CD4-positive, alpha-beta T cell (primary cell): Measurements from ENCODE around the gene LPCAT4. TPM values are rescaled to one million over a fixed set of nuclear protein-coding genes. Genes with fewer than 3 reads are reported as not detected.
"Not testable (repeated sequence)": the region's sequence is repeated elsewhere in the genome, so short reads cannot be mapped to it uniquely, and the experiment has no call there.

Experiments
- ATAC-seq: fragments of 200-7000 bp; cut with Tn5 transposase; one replicate; pipeline ENCODE4 v1.10.0; 2022; ENCODE audit warnings: mild to moderate bottlenecking; ENCODE audit not compliant: poor library complexity
- CTCF ChIA-PET: fragments of 350-600 bp; sonication (Branson Sonifier 250); formaldehyde crosslinking; loops from one replicate; lab custom pipeline; 2021; ENCODE audit warnings: antibody characterized with exemption, inconsistent platforms; lab: Charles Lee
- POLR2A ChIA-PET: fragments of 350-600 bp; sonication (Branson Sonifier 250); formaldehyde crosslinking; loops from one replicate; lab custom pipeline; 2021; ENCODE audit warnings: antibody characterized with exemption, inconsistent platforms; lab: Charles Lee
- DNase-seq, 14 experiments: peaks; one replicate each; pipeline ENCODE4 v3.0.0-alpha.2; 2013 to 2020; ENCODE audit warnings: mixed read lengths in 2 of 14
- H3K27ac ChIP-seq, 2 donors: one replicate each; pipeline versions ENCODE4 v1.5.1 to v1.7.0; 2013; ENCODE audit warnings: low read length in 2 of 2, low read depth in 1 of 2, mild to moderate bottlenecking in 1 of 2
- H3K27me3 ChIP-seq, 2 experiments: 1 replicate in 1 of 2; 2 replicates in 1 of 2; pipeline versions ENCODE4 v1.6.1 to v1.7.0; 2013; ENCODE audit warnings: low read length in 2 of 2, control low read depth in 1 of 2, mild to moderate bottlenecking in 1 of 2, moderate library complexity in 1 of 2; ENCODE audit not compliant: insufficient read depth in 2 of 2, control insufficient read depth in 1 of 2
- H3K36me3 ChIP-seq: one replicate; pipeline ENCODE4 v1.6.1; 2013; ENCODE audit warnings: low read length, control low read depth; ENCODE audit not compliant: insufficient read depth
- H3K4me1 ChIP-seq: one replicate; pipeline ENCODE4 v1.6.1; 2013; ENCODE audit warnings: low read length, control low read depth; ENCODE audit not compliant: insufficient read depth
- H3K4me3 ChIP-seq: one replicate; pipeline ENCODE4 v1.5.1; 2013; ENCODE audit warnings: mild to moderate bottlenecking, low read length, moderate library complexity
- H3K9me3 ChIP-seq, 2 experiments: 1 replicate in 1 of 2; 2 replicates in 1 of 2; pipeline versions ENCODE4 v1.6.1 to v1.7.0; 2013; ENCODE audit warnings: low read length in 2 of 2, mild to moderate bottlenecking in 2 of 2, control low read depth in 1 of 2, moderate library complexity in 1 of 2; ENCODE audit not compliant: control insufficient read depth in 1 of 2, insufficient read depth in 1 of 2
- H3K27ac Mint-ChIP-seq: one replicate; pipeline ENCODE4 v1.8.0; 2020; ENCODE audit warnings: mixed read lengths
- H3K27me3 Mint-ChIP-seq: one replicate; pipeline ENCODE4 v1.8.0; 2021; ENCODE audit warnings: mixed read lengths
- H3K36me3 Mint-ChIP-seq: one replicate; pipeline ENCODE4 v1.8.0; 2021; ENCODE audit warnings: low read depth, mixed read lengths
- H3K4me1 Mint-ChIP-seq: one replicate; pipeline ENCODE4 v1.8.0; 2021; ENCODE audit warnings: low read depth, mixed read lengths
- H3K4me3 Mint-ChIP-seq: one replicate; pipeline ENCODE4 v1.8.0; 2020; ENCODE audit warnings: mild to moderate bottlenecking, mixed read lengths
- H3K9me3 Mint-ChIP-seq: one replicate; pipeline ENCODE4 v1.8.0; 2020; ENCODE audit warnings: mixed read lengths
- intact Hi-C, 2 experiments: fragments of 100-400 bp; cut with DNase I in 1 of 2; cut with micrococcal nuclease in 1 of 2; formaldehyde crosslinking; loops; one replicate each; pipeline versions ENCODE4 v1.15.1 to v1.9.0; 2023 to 2025; cut with DNase I, micrococcal nuclease
- total RNA-seq, 174 experiments: library from RNA in 2 of 174; stranded (reverse) in 2 of 174; gene quantifications; one replicate each; pipeline ENCODE4 v1.2.3 and lab custom pipeline; 2021 to 2026
- TF ChIP-seq, protein P1 (sequence below): fragments of 200-600 bp; IDR thresholded peaks from one replicate; pipeline ENCODE4 v1.8.0; 2022; ENCODE audit warnings: antibody characterized with exemption, mild to moderate bottlenecking

LPCAT4 gene
- total RNA-seq, 2 experiments from 2014 or later, result 41.0 to 45.2 TPM

DNA sequence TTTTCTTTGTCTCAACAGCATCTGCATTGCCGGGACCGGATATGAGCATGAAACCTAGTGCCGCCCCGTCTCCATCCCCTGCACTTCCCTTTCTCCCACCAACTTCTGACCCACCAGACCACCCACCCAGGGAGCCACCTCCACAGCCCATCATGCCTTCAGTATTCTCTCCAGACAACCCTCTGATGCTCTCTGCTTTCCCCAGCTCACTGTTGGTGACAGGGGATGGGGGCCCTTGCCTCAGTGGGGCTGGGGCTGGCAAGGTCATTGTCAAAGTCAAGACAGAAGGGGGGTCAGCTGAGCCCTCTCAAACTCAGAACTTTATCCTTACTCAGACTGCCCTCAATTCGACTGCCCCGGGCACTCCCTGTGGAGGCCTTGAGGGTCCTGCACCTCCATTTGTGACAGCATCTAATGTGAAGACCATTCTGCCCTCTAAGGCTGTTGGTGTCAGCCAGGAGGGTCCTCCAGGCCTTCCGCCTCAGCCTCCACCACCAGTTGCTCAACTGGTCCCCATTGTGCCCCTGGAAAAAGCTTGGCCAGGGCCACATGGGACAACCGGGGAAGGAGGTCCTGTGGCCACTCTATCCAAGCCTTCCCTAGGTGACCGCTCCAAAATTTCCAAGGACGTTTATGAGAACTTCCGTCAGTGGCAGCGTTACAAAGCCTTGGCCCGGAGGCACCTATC lies 18.9 kb downstream of the LPCAT4 start:
- ChIA-PET POLR2A (no interaction called here), CTCF (no interaction called here)
- peaks cover 2% of the 10 kb centered on the region for H3K4me1 ChIP-seq
- H3K27me3 ChIP-seq, result no peaks in the 10 kb centered on the region
- Mint-ChIP-seq H3K9me3 (no peaks in the 10 kb centered on the region), H3K36me3 (no peaks in the 10 kb centered on the region), H3K4me1 (no peaks in the 10 kb centered on the region), H3K27me3 (no peaks in the 10 kb centered on the region), H3K27ac (no peak overlapping the region), H3K4me3 (no peak overlapping the region)
- H3K4me3 ChIP-seq, result no peak overlapping the region
- intact Hi-C loops, result no loop called here
- no peak overlapping the region for H3K27ac ChIP-seq
- ATAC-seq (no peak), DNase-seq (no peak)
- no peaks in the 10 kb centered on the region for H3K36me3 ChIP-seq
- TF ChIP-seq, protein P1, sequence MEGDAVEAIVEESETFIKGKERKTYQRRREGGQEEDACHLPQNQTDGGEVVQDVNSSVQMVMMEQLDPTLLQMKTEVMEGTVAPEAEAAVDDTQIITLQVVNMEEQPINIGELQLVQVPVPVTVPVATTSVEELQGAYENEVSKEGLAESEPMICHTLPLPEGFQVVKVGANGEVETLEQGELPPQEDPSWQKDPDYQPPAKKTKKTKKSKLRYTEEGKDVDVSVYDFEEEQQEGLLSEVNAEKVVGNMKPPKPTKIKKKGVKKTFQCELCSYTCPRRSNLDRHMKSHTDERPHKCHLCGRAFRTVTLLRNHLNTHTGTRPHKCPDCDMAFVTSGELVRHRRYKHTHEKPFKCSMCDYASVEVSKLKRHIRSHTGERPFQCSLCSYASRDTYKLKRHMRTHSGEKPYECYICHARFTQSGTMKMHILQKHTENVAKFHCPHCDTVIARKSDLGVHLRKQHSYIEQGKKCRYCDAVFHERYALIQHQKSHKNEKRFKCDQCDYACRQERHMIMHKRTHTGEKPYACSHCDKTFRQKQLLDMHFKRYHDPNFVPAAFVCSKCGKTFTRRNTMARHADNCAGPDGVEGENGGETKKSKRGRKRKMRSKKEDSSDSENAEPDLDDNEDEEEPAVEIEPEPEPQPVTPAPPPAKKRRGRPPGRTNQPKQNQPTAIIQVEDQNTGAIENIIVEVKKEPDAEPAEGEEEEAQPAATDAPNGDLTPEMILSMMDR, result no peak
- H3K9me3 ChIP-seq, result no peaks in the 10 kb centered on the region

DNA sequence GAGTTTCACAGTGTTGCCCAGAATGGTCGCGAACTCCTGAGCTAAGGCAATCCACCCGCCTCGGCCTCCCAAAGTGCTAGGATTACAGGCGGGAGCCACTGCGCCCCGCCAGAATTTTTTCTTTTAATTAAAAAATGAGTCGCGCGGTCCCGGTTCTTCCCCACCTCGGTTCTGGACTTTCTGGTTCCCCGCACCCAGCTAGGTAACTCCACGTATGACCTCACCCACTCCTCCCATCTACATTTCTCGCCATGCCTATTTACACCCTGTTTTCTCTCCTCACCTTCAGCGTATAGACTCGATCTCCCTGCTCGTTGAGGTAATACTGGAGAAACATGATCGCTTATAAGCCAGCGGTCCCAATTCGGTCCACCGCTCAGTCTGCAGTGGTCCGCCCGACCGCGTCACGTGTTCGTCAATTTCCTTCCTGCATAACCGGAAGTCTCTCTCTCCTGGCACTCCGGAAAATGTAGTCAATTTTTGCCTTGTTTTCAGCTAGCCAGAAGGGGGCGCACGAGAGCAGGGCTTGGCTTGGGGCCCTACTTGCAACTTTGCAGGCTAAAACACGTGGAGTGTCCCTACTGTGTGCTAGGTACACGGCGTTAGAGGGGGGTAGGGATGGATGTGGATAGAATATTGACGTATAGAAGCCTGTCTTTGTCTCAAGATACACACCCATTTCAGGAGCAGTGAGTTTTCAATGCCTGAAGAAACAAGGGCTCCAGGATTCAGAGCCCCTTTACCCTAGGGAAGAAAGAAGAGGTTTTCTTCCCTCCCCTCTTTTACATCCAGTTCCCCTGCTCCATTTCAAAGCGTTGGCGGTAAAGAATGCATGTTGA lies 24.0 kb downstream of the LPCAT4 start, which contains the start of the genes NOP10 and NUTM1:
Gene NOP10, minus strand, starts transcription at position 400 of the 839 bp plus-strand sequence. Its CDS starts 63 bp downstream, at position 337.
Gene NUTM1, plus strand, starts transcription at position 579 of the 839 bp plus-strand sequence. CDS start 382 bp downstream, outside the sequence.
- Histone ChIP-seq H3K4me1 (peaks cover 23% of the 10 kb centered on the region), H3K27me3 (no peaks in the 10 kb centered on the region), H3K9me3 (no peaks in the 10 kb centered on the region), H3K4me3 (peak within 1 kb of the TSS; percentile 89), H3K27ac (peak within 1 kb of the TSS; percentile 85 to 87), H3K36me3 (peaks cover 17% of the 10 kb centered on the region)
- intact Hi-C loops, result loop anchor here (1.0 to 5.0 kb wide), 7 partner anchors 13 to 644 kb away; partner anchors contain the start of genes LPCAT4 (in 2 of the 2) and ZNF770 (in 1 of the 2)
- POLR2A ChIA-PET, result interaction anchor here (0.8 to 2.2 kb wide), 12 partner anchors 14 to 245 kb away, joined by 3 to 49 read pairs (median 4); partner anchors contain the start of genes EMC4, EMC7, LPCAT4 and PGBD4
- CTCF ChIA-PET, result interaction anchor here (0.7 to 2.2 kb wide), 12 partner anchors 12 to 133 kb away, joined by 3 to 49 read pairs (median 4); partner anchors contain the start of genes EMC4, KATNBL1 and LPCAT4
- no peaks in the 10 kb centered on the region for H3K27me3 Mint-ChIP-seq
- TF ChIP-seq, protein P1, result peak; percentile 94
- no peaks in the 10 kb centered on the region for H3K9me3 Mint-ChIP-seq
- H3K4me3 Mint-ChIP-seq, result peak within 1 kb of the TSS; percentile 88
- DNase-seq (peak; percentile 86 to 96 (median 92)), ATAC-seq (peak; percentile 85)
- peaks cover 17% of the 10 kb centered on the region for H3K4me1 Mint-ChIP-seq
- peak within 1 kb of the TSS; percentile 84 for H3K27ac Mint-ChIP-seq
- H3K36me3 Mint-ChIP-seq, result peaks cover 18% of the 10 kb centered on the region

DNA sequence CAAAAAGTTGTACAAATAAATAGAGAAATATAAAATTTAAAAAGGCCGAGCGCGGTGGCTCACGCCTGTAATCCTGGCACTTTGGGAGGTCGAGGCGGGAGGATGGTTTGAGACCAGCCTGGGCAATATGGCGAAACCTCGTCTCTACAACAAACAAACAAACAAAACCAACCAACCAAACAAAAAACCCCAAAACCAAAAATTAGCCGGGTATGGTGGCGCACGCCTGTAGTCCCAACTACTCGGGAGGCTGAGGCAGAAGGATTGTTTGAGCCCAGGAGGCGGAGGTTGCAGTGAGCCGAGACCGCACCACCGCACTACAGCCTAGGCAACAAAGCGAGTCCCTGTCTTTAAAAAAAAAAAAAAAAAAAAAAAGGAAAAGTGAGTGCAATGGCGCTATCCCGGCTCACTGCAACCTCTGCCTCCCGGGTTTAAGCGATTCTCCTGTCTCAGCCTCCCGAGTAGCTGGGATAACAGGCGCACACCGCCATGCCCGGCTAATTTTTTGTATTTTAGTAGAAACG lies 24.7 kb downstream of the LPCAT4 start:
- H3K9me3 ChIP-seq, ATAC-seq, H3K27me3 ChIP-seq, H3K9me3 Mint-ChIP-seq, H3K27me3 Mint-ChIP-seq: not testable (repeated sequence)
- peaks cover 24% of the 10 kb centered on the region for H3K4me1 ChIP-seq
- peak overlapping the region; percentile 89 for H3K4me3 ChIP-seq
- H3K4me3 Mint-ChIP-seq, result peak overlapping the region; percentile 88
- ChIA-PET POLR2A (interaction anchor here (0.8 to 2.2 kb wide), 10 partner anchors 14 to 241 kb away, joined by 3 to 49 read pairs (median 5); partner anchors contain the start of genes EMC7, LPCAT4 and PGBD4), CTCF (interaction anchor here (0.9 to 2.2 kb wide), 9 partner anchors 13 to 117 kb away, joined by 3 to 49 read pairs (median 5); partner anchors contain the start of genes EMC4 and LPCAT4)
- peak overlapping the region; percentile 85 to 87 for H3K27ac ChIP-seq
- H3K4me1 Mint-ChIP-seq, result peaks cover 17% of the 10 kb centered on the region
- intact Hi-C loops, result loop anchor here in 1 of 2 experiments (1.0 to 5.0 kb wide), 5 partner anchors 12 to 645 kb away; partner anchors contain the start of gene ZNF770
- H3K36me3 Mint-ChIP-seq, result peaks cover 18% of the 10 kb centered on the region
- H3K27ac Mint-ChIP-seq, result peak overlapping the region; percentile 84
- peak in 2 of 14 experiments; percentile 37 to 51 for DNase-seq
- H3K36me3 ChIP-seq, result peaks cover 17% of the 10 kb centered on the region
